PC-3 (cell line): Measurements from ENCODE around the gene PLA2G4B.

Experiments
- CTCF ChIP-seq: fragments of 300-600 bp; sonication (generic); conservative IDR thresholded peaks from 2 replicates; pipeline ENCODE4 v1.5.1; 2017; ENCODE audit warnings: antibody characterized with exemption, low read depth, mild to moderate bottlenecking, low read length
- EZH2 ChIP-seq: fragments of 300-600 bp; sonication (generic); IDR thresholded peaks from one replicate; pipeline ENCODE4 v1.6.1; 2017; ENCODE audit warnings: antibody characterized with exemption, mild to moderate bottlenecking, low read length; ENCODE audit not compliant: unreplicated experiment
- EZH2phosphoT487 ChIP-seq: fragments of 300-600 bp; sonication (generic); IDR thresholded peaks from 2 replicates; pipeline ENCODE4 v1.6.1; 2018; ENCODE audit warnings: mild to moderate bottlenecking, antibody characterized with exemption, low read length, borderline replicate concordance

DNA sequence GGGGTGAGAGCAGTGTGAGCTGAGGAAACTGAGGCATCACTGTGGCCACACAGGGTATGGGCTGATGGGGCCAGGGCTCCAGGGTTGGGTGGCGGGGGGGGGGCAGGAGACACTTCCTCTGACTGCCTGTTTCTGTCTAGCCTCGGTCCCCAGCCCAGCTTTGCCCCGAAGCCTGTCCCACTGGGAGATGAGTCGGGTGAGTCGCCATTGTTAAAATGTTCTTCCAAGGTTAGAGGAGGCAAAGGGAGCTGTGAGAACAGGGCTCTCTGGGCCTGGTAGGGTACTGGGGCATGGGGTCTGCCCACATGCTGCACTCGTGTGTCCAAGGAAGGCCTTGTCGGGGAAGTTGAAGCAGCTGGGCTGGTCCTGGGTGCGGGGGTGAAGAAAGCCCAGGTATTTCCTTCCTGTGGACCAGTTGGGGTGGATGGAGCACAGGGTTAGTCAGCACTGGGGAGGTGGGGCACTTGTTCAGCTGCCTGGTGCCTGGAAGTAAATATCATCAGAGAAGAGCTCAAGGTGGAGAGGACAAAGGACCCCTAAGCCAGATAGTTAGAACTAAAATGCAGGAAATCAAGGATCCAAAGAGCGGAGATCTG, 19.1 kb upstream of the PLA2G4B start:
- TF ChIP-seq EZH2 = no peak
- no peak for TF ChIP-seq CTCF
- no peak for TF ChIP-seq EZH2phosphoT487
